GM23248 (cell line): Measurements from ENCODE around the gene GALNS. TPM values are rescaled to one million over a fixed set of nuclear protein-coding genes. Genes with fewer than 3 reads are reported as not detected.

Experiments
- DNase-seq: peaks from one replicate; pipeline ENCODE4 v3.0.0-alpha.2; 2015
- H2AFZ ChIP-seq: fragments of 200-600 bp; sonication (generic); 2 replicates; pipeline ENCODE4 v1.6.1; 2016; ENCODE audit warnings: antibody characterized with exemption
- H3F3A ChIP-seq: fragments of 200-600 bp; sonication (generic); 2 replicates; pipeline ENCODE4 v1.6.1; 2016; ENCODE audit warnings: mild to moderate bottlenecking, antibody characterized with exemption, mixed run types; ENCODE audit not compliant: insufficient read depth
- H3K27ac ChIP-seq: fragments of 200-600 bp; sonication (generic); 2 replicates; pipeline ENCODE4 v1.5.1; 2016; ENCODE audit warnings: mild to moderate bottlenecking
- H3K27me3 ChIP-seq: fragments of 200-600 bp; sonication (generic); replicated peaks from 2 replicates; pipeline ENCODE4 v1.6.1; 2016; ENCODE audit warnings: mild to moderate bottlenecking; ENCODE audit not compliant: insufficient read depth
- H3K36me3 ChIP-seq: fragments of 200-600 bp; sonication (generic); 2 replicates; pipeline ENCODE4 v1.6.1; 2016; ENCODE audit warnings: low read depth, mild to moderate bottlenecking
- H3K4me1 ChIP-seq: fragments of 200-600 bp; sonication (generic); 2 replicates; pipeline ENCODE4 v1.6.1; 2016; ENCODE audit warnings: mild to moderate bottlenecking; ENCODE audit not compliant: insufficient read depth
- H3K4me2 ChIP-seq: fragments of 200-600 bp; sonication (generic); one replicate; pipeline ENCODE4 v1.6.1; 2016; ENCODE audit warnings: mild to moderate bottlenecking; ENCODE audit not compliant: unreplicated experiment
- H3K4me3 ChIP-seq: fragments of 200-600 bp; sonication (generic); 2 replicates; pipeline ENCODE4 v1.5.1; 2016; ENCODE audit warnings: mild to moderate bottlenecking
- H3K79me2 ChIP-seq: fragments of 200-600 bp; sonication (generic); 2 replicates; pipeline ENCODE4 v1.6.1; 2016; ENCODE audit warnings: mild to moderate bottlenecking; ENCODE audit not compliant: insufficient read depth
- H3K9ac ChIP-seq: fragments of 200-600 bp; sonication (generic); 2 replicates; pipeline ENCODE4 v1.6.1; 2016; ENCODE audit warnings: mild to moderate bottlenecking
- H3K9me2 ChIP-seq: fragments of 200-600 bp; sonication (generic); 2 replicates; pipeline ENCODE4 v1.6.1; 2016; ENCODE audit warnings: mixed run types, mild to moderate bottlenecking, moderate library complexity; ENCODE audit not compliant: insufficient read depth
- H3K9me3 ChIP-seq: fragments of 200-600 bp; sonication (generic); one replicate; pipeline ENCODE4 v1.6.1; 2017; ENCODE audit warnings: low read depth
- H4K20me1 ChIP-seq: fragments of 200-600 bp; sonication (generic); 2 replicates; pipeline ENCODE4 v1.6.0; 2016; ENCODE audit not compliant: insufficient read depth
- EZH2 ChIP-seq: fragments of 200-600 bp; sonication (generic); IDR thresholded peaks from 2 replicates; pipeline ENCODE4 v1.6.1; 2018; ENCODE audit warnings: antibody characterized with exemption, mild to moderate bottlenecking; ENCODE audit not compliant: insufficient read depth, poor library complexity, severe bottlenecking
- EZH2phosphoT487 ChIP-seq: fragments of 200-600 bp; sonication (generic); IDR thresholded peaks from 2 replicates; pipeline ENCODE4 v1.6.1; 2018; ENCODE audit warnings: antibody characterized with exemption, moderate library complexity, mild to moderate bottlenecking, low read depth; ENCODE audit not compliant: insufficient read depth
- WGBS, 2 experiments: methylation state at CpG; one replicate each; pipeline ENCODE4 v1.1.6; 2015 to 2017; ENCODE audit warnings: low lambda C conversion rate in 2 of 2, low coverage in 1 of 2; ENCODE audit errors: missing lambda C conversion rate in 2 of 2; 5-methylcytosine and 5-hydroxymethylcytosine counted together
- in situ Hi-C: fragments of 300-500 bp; cut with MboI; formaldehyde crosslinking; loops from 2 replicates; pipeline ENCODE4 v1.15.0; 2020
- polyA plus RNA-seq: library from polyadenylated mRNA; unstranded; fragments of >200 nt; fragmentation: Nextera tagmentation; extraction: Ambion mirVana; gene quantifications from 2 replicates; pipeline ENCODE4 v1.2.1, GENCODE V29; 2016
- total RNA-seq: library from RNA; depleted of rRNA; stranded (reverse); fragments of >200 nt; shearing (Covaris generic); gene quantifications from 2 replicates; pipeline ENCODE4 v1.2.3, GENCODE V29; 2014

GALNS gene
- total and polyA plus RNA-seq, 2 experiments from 2014 or later, result 24.0 to 39.0 TPM

GRCh38 chr16:88782454-88783390 is 74.0 kb downstream of the GALNS start:
- in situ Hi-C loops, result no loop called here
- Histone ChIP-seq H3K9me2 (no peaks in the 10 kb centered on the region), H3K4me2 (peak overlapping the region; percentile 94), H3K9ac (peak overlapping the region; percentile 91), H4K20me1 (no peaks in the 10 kb centered on the region), H3K79me2 (peaks cover 65% of the 10 kb centered on the region), H3K4me3 (peak overlapping the region; percentile 86), H2AFZ (no peak overlapping the region), H3K4me1 (peaks cover 30% of the 10 kb centered on the region), H3K27ac (peak overlapping the region; percentile 88), H3K27me3 (no peaks in the 10 kb centered on the region), H3F3A (peaks cover 14% of the 10 kb centered on the region), H3K36me3 (no peaks in the 10 kb centered on the region), H3K9me3 (no peaks in the 10 kb centered on the region)
- WGBS, 2 experiments, result 25 to 26% methylated on average over 15 to 16 of the region's 16 CpGs
- peak; percentile 96 for DNase-seq
- no peak for TF ChIP-seq EZH2phosphoT487
- TF ChIP-seq EZH2, result no peak

- H3K36me3 ChIP-seq, result no peaks in the 10 kb centered on the region
- no peak overlapping the region for H2AFZ ChIP-seq
- no peaks in the 10 kb centered on the region for H3K27me3 ChIP-seq
- peaks cover 14% of the 10 kb centered on the region for H3F3A ChIP-seq
- peak; percentile 27 for DNase-seq
- peak overlapping the region; percentile 91 for H3K9ac ChIP-seq
- TF ChIP-seq EZH2 (no peak), EZH2phosphoT487 (no peak)
- in situ Hi-C loops, result no loop called here
- H3K4me1 ChIP-seq, result peaks cover 32% of the 10 kb centered on the region
- peaks cover 78% of the 10 kb centered on the region for H3K79me2 ChIP-seq
- no peaks in the 10 kb centered on the region for H3K9me2 ChIP-seq
- H3K4me2 ChIP-seq, result peak overlapping the region; percentile 94
- 81 to 82% methylated on average over 23 to 27 of the region's 28 CpGs for WGBS, 2 experiments
- H4K20me1 ChIP-seq, result no peaks in the 10 kb centered on the region
- H3K4me3 ChIP-seq, result peak overlapping the region; percentile 86
- H3K9me3 ChIP-seq, result no peaks in the 10 kb centered on the region
- peak overlapping the region; percentile 88 for H3K27ac ChIP-seq
These were observed 75.3 kb downstream of the GALNS start for GRCh38 chr16:88781140-88782077.

- H3K9ac ChIP-seq, result no peak overlapping the region
- no peak overlapping the region for H3K27ac ChIP-seq
- in situ Hi-C loops, result no loop called here
- no peaks in the 10 kb centered on the region for H4K20me1 ChIP-seq
- TF ChIP-seq EZH2phosphoT487, result no peak
- TF ChIP-seq EZH2, result no peak
- no peaks in the 10 kb centered on the region for H3K36me3 ChIP-seq
- H3K9me2 ChIP-seq, result no peaks in the 10 kb centered on the region
- WGBS, 2 experiments, result 85 to 88% methylated on average over 13 of the region's 13 CpGs
- H3K79me2 ChIP-seq, result peaks cover 88% of the 10 kb centered on the region
- no peaks in the 10 kb centered on the region for H3K27me3 ChIP-seq
- no peak overlapping the region for H3K4me3 ChIP-seq
- no peaks in the 10 kb centered on the region for H3K9me3 ChIP-seq
- peaks cover 14% of the 10 kb centered on the region for H3F3A ChIP-seq
- peaks cover 34% of the 10 kb centered on the region for H3K4me1 ChIP-seq
- DNase-seq, result no peak
- no peak overlapping the region for H2AFZ ChIP-seq
- no peak overlapping the region for H3K4me2 ChIP-seq
These were observed 76.3 kb downstream of the GALNS start for GRCh38 chr16:88780142-88781062.
